ENCODE data around the gene FAM180A. TPM values are rescaled to one million over a fixed set of nuclear protein-coding genes. Genes with fewer than 3 reads are reported as not detected.
"Not testable (repeated sequence)": the region's sequence is repeated elsewhere in the genome, so short reads cannot be mapped to it uniquely, and the experiment has no call there.

The FAM180A gene
- total RNA-seq, 2 donors from 2014 or later = not detected

DNA sequence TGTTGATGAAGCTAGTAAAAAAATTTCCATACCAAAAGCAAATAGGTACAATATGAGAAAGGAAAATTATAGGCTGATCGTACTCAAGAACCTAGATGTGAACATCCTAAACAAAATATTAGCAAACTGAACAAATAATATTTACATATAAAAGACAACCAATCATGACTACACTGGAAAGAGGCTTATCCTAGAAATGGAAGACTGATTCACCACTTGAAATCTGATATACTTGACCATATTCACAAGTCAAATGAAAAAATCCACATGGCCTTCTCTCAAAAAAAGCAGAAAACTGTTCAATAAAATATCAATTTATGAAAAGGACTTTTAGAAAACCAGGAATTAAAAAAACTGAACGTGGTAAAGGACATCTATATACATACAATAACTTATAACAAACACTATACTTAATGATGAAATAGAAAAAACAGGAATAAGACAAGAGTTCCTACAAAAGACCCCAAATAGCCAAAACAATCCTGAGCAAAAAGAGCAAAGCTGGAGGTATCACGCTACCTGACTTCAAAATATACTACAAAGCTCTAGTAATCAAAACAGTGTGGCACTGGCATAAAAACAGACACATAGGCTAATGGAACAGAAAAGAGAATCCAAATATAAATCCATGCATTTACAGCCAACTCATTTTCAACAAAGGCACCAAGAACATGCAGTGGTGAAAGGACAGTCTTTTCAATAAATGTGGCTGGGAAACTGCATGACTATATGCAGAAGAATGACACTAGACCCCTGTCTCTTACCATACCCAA lies 29.2 kb upstream of the FAM180A start:
- H3K9me3 Mint-ChIP-seq = peaks cover 4% of the 10 kb centered on the region
- ATAC-seq (replicated peaks) = no peak

DNA sequence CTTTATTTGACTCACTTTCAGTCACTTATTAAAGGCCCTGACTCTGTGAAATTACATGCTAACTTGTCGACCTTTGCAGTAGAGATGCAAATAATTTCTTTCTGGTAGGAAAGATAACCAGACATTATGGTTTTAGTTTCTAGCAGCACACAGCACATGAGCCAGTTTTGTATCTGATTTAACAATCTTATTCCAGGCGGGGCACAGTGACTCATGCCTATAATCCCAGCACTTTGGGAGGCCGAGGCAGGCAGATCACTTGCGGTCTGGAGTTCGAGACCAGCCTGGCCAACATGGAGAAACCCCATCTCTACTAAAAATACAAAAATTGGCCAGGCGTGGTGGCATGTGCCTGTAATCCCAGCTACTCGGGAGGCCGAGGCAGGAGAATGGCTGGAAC lies 27.3 kb upstream of the FAM180A start:
- not testable (repeated sequence) for ATAC-seq (replicated peaks); H3K36me3 Mint-ChIP-seq (ENCODE audit: low read depth)

More for the DNA sequence above, 29.2 kb upstream of the FAM180A start:
- Mint-ChIP-seq H3K27me3 (no peaks in the 10 kb centered on the region), H3K4me3 (no peak overlapping the region), H3K4me1 (no peaks in the 10 kb centered on the region), H3K36me3 (ENCODE audit: low read depth) (no peaks in the 10 kb centered on the region), H3K27ac (no peak overlapping the region)

DNA sequence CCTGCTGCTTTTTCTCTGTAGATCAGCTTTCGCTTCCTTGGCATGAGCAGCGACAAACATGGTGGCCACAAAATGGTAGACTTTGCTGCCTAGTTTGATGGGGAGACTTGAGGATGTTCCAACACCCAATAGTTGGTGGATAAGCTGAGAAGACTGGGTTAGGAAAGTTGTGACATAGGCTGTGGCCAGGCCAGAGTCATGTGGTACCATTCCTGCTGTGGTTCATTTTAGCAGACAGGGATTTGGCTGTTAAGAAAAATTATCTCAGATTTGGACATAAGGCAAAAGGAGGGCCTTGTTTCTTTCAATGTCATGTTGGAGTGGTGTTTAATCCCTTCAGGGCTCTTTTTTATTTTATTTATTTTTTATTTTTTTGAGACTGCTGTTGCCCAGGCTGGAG lies 26.6 kb upstream of the FAM180A start:
- Mint-ChIP-seq H3K4me3 (no peak overlapping the region), H3K27me3 (no peaks in the 10 kb centered on the region), H3K4me1 (no peaks in the 10 kb centered on the region), H3K27ac (no peak overlapping the region), H3K9me3 (peaks cover 4% of the 10 kb centered on the region), H3K36me3 (ENCODE audit: low read depth) (no peaks in the 10 kb centered on the region)
- no peak for ATAC-seq (replicated peaks)

More for the DNA sequence above, 27.3 kb upstream of the FAM180A start:
- H3K27me3 Mint-ChIP-seq, H3K4me3 Mint-ChIP-seq, H3K27ac Mint-ChIP-seq, H3K9me3 Mint-ChIP-seq, H3K4me1 Mint-ChIP-seq: not testable (repeated sequence)

DNA sequence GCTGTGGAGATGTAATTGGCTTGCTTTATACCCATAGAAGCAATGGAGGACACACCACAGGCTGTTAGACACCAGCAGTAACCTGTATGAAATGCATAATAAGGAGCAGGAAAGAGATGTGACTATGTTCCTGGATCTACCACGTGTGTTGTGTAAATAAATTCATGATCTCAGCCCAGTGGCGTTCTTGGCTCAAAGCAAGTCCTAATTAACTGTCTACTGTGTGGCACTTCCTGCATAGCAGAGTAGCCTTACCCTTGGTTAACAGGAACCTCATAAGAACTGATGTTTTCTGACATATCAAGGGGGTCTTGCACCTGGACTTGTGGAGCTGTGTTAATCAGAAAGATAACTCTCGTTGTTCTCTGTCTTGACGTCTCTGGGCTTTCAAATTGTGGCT lies 25.7 kb upstream of the FAM180A start:
- no peak overlapping the region for H3K4me3 Mint-ChIP-seq

DNA sequence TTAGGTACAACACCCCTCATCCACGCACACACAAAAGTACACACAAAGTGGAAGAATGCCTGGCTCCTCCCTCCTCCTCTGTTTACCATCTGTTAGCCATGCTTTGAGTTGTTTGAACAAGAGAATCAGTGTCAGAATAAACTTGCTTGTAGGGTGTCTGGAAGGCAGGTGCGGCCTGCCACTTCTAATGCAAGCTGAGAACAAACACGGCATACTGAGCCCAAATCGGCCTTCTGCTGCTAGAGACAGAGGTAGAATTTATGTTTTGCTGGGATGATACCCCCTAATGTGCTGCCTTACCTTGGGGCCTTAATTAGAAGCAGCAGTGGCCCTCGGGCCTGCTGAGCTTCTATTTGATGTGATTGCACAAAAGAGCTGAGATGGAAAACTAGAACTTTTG lies 24.9 kb upstream of the FAM180A start:
- no peak for ATAC-seq (replicated peaks)
- Mint-ChIP-seq H3K9me3 (peaks cover 4% of the 10 kb centered on the region), H3K4me3 (no peak overlapping the region), H3K27me3 (no peaks in the 10 kb centered on the region), H3K27ac (no peak overlapping the region), H3K4me1 (no peaks in the 10 kb centered on the region), H3K36me3 (ENCODE audit: low read depth) (no peaks in the 10 kb centered on the region)

More for the DNA sequence above, 25.7 kb upstream of the FAM180A start:
- H3K27ac Mint-ChIP-seq = no peak overlapping the region
- no peaks in the 10 kb centered on the region for H3K36me3 Mint-ChIP-seq (ENCODE audit: low read depth)
- peaks cover 4% of the 10 kb centered on the region for H3K9me3 Mint-ChIP-seq
- H3K4me1 Mint-ChIP-seq = no peaks in the 10 kb centered on the region
- H3K27me3 Mint-ChIP-seq = no peaks in the 10 kb centered on the region
- ATAC-seq (replicated peaks) = no peak

DNA sequence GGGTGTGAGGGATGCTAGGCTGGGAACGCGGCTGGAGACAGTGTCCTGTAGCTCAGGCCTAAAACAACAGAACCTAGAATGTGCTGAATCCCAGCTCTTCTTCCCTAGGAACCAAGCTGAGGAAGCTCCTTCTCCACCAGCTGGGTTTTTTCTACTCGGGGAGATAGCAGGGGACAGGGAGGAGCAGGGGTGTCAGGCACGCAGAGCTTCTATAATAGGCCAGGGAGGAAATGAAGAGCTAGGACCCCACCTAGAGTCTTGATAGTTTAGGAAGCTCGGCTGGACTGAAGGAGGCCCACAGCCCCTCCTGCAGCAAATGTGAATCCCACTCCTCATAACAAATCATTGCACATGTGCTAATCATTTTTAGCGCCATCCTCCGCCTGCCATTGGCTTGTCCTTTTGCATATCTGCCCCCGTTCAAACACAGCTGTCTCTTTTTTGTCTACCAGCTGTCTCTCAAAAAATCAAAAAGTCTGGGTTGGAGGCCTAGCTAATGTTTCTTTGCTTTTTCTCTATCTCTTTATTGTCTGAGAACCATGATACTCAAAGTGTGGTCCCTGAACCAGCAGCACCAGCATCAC lies 24.1 kb upstream of the FAM180A start:
- no peaks in the 10 kb centered on the region for H3K36me3 Mint-ChIP-seq (ENCODE audit: low read depth)
- no peak for ATAC-seq (replicated peaks)
- no peak overlapping the region for H3K4me3 Mint-ChIP-seq
- no peaks in the 10 kb centered on the region for H3K9me3 Mint-ChIP-seq
- no peaks in the 10 kb centered on the region for H3K27me3 Mint-ChIP-seq
- no peak overlapping the region for H3K27ac Mint-ChIP-seq
- H3K4me1 Mint-ChIP-seq = no peaks in the 10 kb centered on the region

DNA sequence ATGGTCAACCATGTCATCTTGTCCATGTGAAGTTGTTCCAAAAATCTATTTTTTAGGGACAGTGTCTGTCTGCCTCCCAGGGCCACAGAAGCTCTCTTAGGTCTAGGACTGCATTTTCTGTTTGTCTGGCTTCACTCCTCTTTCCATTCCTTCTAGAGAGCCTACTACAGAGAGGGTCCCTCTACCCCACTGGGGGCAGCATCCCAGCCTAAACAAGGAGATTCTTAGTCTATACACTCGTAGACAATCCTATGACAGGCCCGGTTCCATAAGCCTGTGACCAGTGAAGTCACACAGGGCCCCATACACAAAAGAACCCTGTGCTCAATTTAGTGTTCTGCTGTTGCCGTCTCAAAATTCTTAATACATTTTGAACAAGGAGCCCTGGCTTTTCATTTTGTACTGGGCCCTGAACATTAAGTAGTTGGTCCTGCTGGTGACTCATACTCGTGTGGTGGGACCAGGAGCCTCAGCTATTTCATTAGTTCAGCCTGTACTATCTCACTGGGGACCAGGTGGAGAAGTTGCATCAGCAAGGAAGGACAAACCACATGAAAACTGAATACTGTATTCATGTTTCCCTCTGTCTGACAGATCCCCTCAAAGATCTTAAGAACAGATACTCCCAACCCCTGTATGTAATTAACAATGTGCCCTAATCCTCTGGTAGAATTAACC lies 23.5 kb upstream of the FAM180A start:
- Mint-ChIP-seq H3K36me3 (ENCODE audit: low read depth) (no peaks in the 10 kb centered on the region), H3K4me3 (no peak overlapping the region), H3K9me3 (no peaks in the 10 kb centered on the region), H3K27me3 (no peaks in the 10 kb centered on the region), H3K4me1 (no peaks in the 10 kb centered on the region), H3K27ac (no peak overlapping the region)
- no peak for ATAC-seq (replicated peaks)

DNA sequence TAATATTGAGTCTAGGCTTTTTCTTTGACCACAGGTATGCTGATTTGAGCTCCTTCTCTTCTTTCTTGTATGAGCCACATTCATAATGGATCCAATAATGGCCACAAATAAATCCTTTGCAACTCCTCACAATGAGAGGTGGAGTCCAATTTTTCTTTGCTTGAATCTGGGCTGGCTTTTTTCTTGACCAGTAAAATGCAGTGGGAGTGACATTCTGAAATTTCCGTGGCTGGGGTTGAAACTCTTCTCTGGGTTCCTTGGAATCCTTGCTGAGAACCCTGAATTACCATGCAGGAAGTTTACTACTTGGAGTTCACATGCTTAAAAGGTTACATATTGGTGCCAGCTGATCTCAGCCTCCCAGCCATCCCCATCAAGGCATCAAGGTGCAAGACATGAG lies 22.4 kb upstream of the FAM180A start:
- Mint-ChIP-seq H3K9me3 (no peaks in the 10 kb centered on the region), H3K27ac (no peak overlapping the region), H3K36me3 (ENCODE audit: low read depth) (no peaks in the 10 kb centered on the region), H3K4me1 (no peaks in the 10 kb centered on the region), H3K4me3 (no peak overlapping the region), H3K27me3 (no peaks in the 10 kb centered on the region)
- ATAC-seq (replicated peaks) = no peak

DNA sequence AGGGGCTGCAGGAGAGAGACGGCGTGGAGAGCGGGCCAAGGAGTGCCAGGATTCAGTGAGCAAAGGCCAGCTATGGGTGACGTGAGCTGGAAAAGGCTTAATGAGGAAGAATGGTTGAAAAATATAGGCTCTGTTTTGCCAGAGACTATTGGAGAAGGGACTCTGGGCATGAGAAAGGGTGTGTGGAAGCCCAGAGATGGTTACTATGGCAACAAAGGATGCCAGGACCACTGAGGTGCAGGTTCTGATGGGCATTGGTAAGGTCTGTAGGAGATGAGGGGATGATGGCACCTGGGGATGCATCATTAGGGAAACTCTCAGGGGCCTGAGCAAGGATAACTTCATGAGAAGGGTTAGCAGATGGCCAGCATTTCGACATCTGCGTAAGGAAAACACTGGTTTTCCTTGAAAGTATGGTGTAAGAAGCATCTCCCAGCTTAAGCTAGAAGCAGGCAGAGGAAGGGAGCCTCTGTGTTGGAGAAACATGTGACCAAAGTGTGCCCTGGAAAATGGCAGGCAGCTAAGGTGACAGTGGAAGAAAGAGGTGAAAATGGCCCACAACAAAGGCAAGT lies 21.6 kb upstream of the FAM180A start:
- H3K9me3 Mint-ChIP-seq = peaks cover under 1% of the 10 kb centered on the region
- no peaks in the 10 kb centered on the region for H3K36me3 Mint-ChIP-seq (ENCODE audit: low read depth)
- ATAC-seq (replicated peaks) = no peak
- peaks cover 1% of the 10 kb centered on the region for H3K4me1 Mint-ChIP-seq
- no peak overlapping the region for H3K4me3 Mint-ChIP-seq
- H3K27ac Mint-ChIP-seq = no peak overlapping the region
- H3K27me3 Mint-ChIP-seq = no peaks in the 10 kb centered on the region

DNA sequence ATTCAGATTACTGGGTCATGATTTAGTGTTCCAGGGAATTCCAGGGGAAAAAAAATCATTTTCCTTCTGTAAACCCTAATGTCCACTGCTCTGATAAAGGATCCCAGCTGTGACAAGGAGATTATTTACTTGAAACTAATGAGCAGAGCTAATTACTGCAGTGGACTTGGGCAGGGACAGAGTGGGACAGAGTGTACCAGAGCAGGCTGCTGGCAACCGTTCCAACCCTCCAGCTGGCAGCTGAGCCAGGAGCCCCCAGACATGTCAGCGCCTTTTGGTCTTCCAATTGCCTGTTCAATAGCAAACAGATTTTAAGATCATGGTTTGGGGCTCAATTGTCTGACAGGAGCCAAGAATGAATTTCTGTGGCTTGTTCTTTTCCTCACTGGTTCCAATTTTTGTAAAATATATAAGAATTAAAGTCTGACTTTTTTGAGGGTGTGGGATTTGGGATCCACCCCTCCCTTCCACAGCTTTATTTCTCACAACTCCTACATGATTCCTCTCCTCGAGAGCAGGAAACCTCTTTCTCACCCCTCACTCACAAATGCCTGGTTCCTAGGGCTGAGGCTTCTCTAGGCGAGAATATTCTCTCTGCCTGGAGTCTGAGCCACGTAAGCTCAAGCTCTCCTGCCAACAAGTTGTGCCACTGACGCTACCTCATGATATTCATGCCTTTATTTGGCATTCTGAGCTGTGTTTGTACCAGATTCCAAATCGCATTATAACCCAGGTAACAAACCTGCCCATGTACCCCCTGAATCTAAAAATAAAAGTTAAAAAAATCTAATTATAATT lies 20.6 kb upstream of the FAM180A start:
- no peak for ATAC-seq (replicated peaks)
- Mint-ChIP-seq H3K4me1 (peaks cover 5% of the 10 kb centered on the region), H3K9me3 (peaks cover 3% of the 10 kb centered on the region), H3K36me3 (ENCODE audit: low read depth) (no peaks in the 10 kb centered on the region), H3K27me3 (peaks cover 3% of the 10 kb centered on the region), H3K4me3 (no peak overlapping the region), H3K27ac (no peak overlapping the region)

DNA sequence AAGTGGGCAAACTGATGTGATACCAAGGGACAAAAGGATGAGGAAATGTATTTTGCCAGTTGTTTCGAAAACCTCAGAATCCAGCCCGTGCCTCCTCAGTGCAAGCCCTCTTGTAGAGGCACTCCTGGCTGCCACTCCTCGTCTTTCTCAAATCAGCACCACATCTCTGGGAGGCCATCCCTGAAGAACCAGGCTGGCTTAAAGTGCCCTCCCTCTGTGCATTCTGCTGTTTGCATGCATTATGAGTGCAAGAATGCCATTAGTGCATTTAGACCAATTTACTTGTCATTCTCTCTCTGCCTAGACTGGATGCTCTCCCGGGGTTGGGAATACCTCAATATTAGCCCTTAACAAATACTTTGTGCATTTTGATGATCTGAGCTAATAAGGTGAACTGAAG lies 19.9 kb upstream of the FAM180A start:
- ATAC-seq (replicated peaks) = no peak
- H3K36me3 Mint-ChIP-seq (ENCODE audit: low read depth) = no peaks in the 10 kb centered on the region

DNA sequence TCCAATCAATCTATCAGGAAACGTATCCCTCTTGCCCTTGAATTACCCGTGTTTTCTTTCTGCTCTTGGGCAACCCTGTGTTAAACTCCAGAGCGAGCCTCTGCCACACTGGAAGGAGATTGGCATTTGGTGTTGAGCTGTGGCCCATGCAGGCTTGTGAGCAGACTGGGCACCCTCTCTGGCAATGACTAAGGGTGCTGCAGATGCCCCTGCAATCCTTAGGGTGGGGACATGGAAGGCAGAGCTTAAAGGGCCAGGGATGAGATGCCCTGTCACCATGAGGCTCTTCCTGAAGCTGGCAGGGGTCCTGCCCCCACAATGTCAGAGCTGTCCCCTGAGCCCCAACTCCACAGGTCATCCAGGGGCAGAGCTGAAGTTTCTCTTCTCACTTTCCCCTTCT lies 19.5 kb upstream of the FAM180A start:
- Mint-ChIP-seq H3K4me3 (no peak overlapping the region), H3K27me3 (peaks cover 8% of the 10 kb centered on the region), H3K4me1 (peaks cover 5% of the 10 kb centered on the region), H3K27ac (no peak overlapping the region), H3K36me3 (ENCODE audit: low read depth) (no peaks in the 10 kb centered on the region), H3K9me3 (peaks cover 3% of the 10 kb centered on the region)
- ATAC-seq (replicated peaks) = no peak

More for the DNA sequence above, 19.9 kb upstream of the FAM180A start:
- Mint-ChIP-seq H3K4me1 (peaks cover 5% of the 10 kb centered on the region), H3K4me3 (no peak overlapping the region), H3K27ac (no peak overlapping the region), H3K27me3 (peaks cover 8% of the 10 kb centered on the region), H3K9me3 (peaks cover 3% of the 10 kb centered on the region)

DNA sequence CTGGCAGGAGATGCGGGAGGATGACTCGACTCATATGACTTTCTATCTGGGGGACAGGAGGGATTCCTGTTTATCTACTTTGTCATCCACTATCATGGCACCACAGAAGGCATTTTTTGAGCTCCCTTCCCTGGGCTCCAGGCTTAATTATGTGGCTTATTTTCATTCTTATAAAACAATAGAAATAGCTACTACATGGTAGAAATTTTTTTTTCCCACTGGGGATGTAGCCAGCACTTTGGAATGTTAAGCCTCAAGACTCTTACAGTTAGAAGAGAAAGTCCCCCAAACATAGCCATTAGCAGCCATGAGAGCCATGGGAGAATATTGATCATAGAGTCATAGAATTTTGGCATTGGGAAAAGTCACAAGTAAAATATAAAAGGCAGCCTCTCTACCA lies 14.6 kb upstream of the FAM180A start:
- no peak overlapping the region for H3K27ac Mint-ChIP-seq

More for the DNA sequence above, 14.6 kb upstream of the FAM180A start:
- Mint-ChIP-seq H3K4me1 (peaks cover 5% of the 10 kb centered on the region), H3K4me3 (no peak overlapping the region), H3K36me3 (ENCODE audit: low read depth) (no peaks in the 10 kb centered on the region), H3K27me3 (peaks cover 25% of the 10 kb centered on the region), H3K9me3 (peaks cover 3% of the 10 kb centered on the region)
- no peak for ATAC-seq (replicated peaks)

All from activated T-helper 17 cell treated with anti-CD3 and anti-CD28 coated beads, Interleukin-2, amount 50 U/mL, for 72 hours (primary cell).